ENCODE data around the gene SMAD5.

- no peak for TF ChIP-seq POLR2A (IDR thresholded peaks at IDR 0.05)
- no peak for TF ChIP-seq CTCF (IDR thresholded peaks at IDR 0.05)
Measured at GRCh38 chr5:136130581-136130980, 2.1 kb upstream of the SMAD5 start.
